NCI-H446 treated with DMSO at 0.1 percent for 48 hours (cell line): ENCODE measurements around the gene GPR183.

Experiments used
- DNase-seq: peaks from one replicate; lab custom pipeline; 2025; lab: John Stamatoyannopoulos, UW

GPR183 gene, protein sequence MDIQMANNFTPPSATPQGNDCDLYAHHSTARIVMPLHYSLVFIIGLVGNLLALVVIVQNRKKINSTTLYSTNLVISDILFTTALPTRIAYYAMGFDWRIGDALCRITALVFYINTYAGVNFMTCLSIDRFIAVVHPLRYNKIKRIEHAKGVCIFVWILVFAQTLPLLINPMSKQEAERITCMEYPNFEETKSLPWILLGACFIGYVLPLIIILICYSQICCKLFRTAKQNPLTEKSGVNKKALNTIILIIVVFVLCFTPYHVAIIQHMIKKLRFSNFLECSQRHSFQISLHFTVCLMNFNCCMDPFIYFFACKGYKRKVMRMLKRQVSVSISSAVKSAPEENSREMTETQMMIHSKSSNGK

DNA sequence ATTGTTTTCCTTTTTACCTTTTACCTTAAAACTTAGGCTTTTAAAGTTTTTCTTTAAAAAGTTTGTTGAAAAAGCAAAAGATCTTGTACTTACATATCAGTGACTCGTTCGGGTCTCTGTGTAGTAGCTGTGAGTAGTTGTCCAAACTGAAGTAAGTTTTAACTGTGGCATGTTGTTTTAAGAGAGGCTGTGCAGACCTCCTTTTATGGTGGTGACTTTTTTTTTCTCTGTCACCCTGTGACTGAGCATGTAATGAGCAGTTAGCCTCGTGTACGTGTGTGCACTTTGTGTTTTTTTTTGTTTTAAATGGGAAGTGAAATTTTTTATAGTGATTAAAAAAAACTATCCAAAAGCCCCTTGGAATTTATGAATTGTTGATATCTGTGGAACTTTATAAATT lies at the start of gene GPR183:
GPR183 (minus strand) TSS at position 153 of the 400 bp plus-strand sequence. CDS start 11,254 bp downstream, outside the sequence.
- no peak for DNase-seq

DNA sequence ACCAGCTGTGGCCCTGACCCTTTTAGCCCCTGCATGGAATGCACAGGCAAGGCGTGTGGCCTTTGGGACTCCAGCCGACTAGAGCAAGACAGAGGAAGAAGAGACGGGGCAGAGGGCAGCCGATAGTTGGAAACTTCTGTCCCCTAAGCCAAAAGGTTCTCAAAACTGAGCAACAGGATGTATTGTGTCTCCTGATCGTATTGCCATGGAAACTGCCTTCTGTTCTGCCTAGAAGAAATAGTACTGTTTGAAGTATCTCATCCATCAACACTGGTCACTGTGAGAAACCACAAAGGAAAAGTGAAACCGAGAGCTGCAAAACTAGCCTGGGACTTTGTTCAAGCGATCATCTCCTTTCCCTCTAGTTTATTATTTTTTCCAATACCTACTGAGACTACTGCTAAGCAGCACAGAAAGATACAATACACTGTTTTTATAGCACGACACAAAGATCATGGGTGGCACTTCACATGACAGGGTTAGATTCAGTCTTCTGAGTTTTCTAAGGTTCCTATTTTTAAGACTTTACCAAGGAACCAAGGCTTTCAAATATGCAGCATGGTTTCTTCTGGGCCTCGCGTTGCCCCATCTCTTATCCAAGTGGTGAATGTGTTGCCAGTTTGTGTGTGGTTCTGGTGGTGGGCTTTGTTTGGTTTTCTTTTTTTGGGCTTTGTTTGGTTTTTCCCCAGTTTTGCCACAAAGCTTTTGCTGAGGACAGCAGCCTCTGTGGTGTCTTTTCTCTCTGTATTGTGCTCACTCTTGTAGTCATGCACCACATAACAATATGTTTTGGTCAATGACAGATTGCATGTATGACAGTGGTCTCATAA lies 49.3 kb upstream of the GPR183 start:
- DNase-seq = no peak

DNA sequence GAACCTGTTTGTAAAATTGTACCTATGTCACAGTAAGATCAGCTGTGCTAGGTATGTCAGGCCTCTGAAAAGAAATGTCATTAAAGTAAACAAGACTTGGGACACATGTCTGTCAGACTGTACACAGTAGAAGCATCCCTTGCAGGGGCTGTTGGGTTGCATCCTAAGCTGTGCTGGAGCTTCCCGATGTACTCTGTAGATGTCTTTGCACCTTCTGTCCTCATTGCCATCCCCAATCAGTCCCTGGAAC lies 48.7 kb upstream of the GPR183 start:
- DNase-seq = no peak

DNA sequence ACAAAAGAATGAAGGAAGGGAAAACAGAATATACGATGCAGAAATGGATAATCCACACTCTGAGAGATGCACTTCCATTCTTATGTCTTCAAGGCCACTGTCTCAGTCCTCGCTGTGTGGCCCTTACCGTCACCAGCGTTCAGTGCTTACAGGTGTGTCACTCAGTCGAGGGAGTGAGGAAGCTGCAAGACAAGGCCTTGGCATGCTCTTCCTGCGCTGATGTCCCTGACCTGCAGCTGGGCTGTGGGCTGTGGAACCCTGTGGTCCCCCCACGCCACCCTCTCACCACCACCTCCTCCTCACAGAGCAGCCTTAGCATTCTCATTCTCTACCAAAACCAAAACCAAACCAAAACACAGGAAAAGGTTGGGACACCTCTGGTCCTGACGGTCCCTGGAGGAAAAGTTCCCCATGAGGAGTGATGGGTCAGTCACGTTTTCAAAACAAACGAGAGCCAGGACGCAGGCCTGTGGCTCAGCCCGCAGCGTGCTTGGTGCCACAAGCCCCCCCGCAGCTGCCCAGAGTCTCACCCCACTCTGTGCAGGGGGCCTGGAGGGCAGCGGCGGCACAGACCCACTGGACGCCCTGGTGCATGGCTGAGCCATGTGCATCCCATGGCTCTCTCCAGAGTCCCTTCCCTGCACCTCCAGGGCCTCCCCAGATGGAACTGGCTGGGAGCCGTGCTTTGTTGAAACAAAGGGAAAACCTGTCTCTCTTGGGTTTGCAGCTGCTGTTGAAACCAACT lies 48.2 kb upstream of the GPR183 start:
- no peak for DNase-seq

DNA sequence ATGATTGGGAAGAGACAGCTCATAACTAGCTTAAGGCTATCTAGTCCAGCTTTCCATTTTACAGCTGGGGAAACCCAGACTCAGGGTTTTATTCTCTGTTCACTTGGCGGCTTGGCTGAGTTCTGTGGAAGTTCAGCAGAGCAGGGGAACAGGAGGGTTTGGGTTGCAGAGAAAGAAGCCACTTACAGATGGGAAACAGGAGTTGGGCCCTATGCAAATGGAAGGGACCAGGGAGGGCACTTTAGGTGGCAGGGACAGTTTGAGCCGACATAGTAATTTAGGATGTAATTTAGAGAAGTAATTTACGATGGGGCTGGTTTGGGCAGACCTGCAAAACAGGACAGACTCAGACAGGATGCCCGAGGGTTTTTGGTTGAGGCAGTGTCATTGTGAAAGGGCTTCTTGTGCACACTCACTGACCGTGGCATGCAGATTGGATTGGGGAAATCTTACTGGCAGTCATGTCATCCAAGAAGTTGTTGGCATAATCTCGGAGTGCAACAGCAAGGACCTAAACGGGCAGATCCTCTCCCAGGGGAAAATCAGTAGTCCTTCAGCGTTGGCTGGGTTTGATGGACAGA lies 47.3 kb upstream of the GPR183 start:
- no peak for DNase-seq

DNA sequence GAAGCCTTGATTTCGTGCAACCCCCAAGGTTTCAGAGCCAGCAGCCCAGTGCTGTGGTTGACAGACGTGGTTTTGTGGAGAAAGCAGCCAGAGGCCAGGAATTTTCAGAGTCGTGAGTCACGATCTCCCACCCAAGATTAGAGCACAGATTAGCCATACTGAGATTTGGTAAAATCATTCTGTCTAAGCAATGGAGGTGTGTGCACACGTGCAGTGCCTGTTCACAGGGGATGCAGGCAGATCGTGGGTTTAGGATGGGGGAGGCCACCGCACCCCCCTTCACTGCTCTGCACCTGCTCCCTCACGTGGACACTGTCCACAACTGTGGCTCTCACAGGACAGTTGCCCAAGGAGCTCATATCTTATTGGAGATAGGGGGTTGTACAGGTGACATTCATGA lies 46.6 kb upstream of the GPR183 start:
- no peak for DNase-seq

DNA sequence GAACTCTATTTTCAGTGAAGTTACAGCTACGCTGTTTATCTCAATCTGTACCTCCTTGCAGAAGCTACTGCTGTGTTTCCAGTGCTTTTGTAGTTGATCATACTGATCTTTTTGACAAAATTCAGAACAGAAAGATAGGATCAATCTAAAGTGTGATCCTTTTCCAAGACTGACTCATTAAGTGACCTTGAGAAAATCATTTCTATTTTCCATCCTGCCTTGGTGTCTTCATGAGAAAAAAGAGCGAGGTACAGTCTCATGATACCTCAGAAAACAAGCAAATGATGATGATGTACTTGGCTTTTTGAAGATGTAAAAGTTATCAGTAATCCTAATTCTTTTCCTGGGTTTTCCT lies 46.0 kb upstream of the GPR183 start:
- no peak for DNase-seq

DNA sequence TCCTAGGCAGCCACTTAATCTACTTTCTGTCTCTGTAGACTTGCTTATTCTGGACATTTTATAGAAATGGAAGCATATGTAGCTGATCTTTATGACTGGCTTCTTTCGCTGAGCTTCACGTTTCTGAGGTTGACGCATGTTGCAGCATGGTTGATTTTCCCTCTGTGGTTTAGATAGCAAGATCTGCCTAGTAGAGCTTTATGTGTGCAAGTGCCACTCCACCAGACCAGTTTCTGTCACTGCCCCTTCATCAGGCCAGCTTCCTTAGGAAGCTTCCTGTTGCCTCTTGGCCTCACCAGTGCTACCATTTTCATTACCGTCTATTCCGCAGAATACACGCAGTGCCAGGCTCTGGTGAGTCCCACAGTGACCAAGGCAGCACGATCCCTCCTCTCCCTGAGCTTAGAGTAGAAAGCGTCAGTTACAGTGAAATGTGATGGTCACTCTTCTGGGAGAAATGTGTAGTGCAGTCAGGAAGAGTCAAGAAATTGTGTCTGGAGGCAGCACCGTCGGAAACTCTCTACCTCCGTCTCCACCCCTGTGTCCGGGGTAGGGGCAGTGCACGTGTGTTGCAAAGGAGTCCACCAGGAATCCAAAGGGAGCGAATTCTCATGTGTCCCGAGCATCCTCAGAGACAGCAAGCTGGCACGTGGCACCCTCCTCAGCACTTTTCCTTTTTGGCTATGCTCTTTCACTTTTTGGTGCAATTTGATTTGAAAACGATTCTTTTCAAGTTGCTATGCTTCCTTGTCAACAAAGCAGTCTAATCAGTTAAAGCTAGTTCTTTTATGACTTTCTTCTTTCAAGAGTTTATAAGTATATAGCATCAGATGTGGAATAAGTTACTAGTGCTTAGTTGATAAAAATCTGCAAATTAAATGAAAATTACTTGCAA lies 45.4 kb upstream of the GPR183 start:
- DNase-seq = no peak

DNA sequence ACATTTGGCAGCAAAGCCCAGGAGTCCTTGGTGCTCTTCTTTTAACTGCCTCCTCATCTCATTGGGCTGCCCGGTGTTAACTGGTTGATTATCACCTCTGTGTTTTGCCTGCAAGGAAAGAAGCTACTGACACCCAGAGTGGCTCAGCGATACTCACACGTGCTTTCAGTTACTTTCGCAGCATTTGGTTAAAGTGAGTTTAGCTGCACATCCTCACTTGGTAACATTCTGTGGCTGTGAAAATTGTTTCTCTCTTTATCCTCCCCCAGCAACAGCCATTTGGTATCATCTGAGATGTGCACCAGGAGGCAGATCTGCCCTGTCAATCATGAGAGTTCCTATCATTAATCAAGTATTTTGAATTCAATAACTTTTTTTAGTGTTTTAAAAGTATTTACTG lies 44.6 kb upstream of the GPR183 start:
- no peak for DNase-seq

DNA sequence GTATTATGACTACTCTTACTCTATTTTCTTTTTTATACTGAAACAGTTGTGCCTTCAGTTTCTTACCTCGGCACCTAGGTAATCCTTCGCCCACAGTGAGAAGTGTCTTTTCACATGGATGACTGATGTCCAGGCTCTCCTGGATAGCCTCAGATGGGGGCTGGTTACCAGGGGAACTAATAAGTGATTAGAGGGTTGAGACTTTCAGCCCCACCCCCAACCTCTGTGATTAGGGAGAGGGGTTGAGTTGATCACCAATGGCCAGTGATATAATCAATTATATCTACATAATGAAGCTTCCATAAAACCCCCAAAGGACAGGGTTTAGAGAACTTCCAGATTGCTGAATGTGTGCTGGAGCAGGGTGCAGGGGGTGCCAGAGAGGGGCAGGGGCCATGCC lies 43.0 kb upstream of the GPR183 start:
- DNase-seq = no peak

DNA sequence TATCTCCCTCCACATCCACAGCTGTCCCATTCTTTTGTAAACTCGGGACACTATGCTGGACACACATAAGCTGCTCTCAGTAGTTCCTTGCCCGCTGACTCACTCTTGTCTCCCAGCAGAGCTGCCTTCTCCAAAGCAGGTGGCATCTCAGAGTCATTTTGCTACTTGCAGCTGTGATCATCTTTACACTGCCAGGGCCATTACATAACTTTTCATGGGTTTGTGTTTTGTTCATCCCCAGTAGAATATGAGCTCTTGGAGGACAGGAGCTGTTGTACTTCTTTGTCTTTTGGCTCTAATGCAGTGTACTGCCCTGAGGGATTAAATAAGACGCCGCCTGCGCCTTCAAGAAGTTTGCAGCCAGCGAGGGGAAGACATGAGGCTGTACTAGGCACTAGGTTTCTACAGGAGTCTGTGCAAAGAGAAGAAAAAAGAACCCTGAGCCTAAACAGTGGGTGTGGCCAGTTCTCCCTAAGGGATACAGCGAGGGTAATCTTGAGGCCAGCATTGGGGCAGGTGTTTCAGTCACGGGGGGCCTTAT lies 40.8 kb upstream of the GPR183 start:
- DNase-seq = no peak

DNA sequence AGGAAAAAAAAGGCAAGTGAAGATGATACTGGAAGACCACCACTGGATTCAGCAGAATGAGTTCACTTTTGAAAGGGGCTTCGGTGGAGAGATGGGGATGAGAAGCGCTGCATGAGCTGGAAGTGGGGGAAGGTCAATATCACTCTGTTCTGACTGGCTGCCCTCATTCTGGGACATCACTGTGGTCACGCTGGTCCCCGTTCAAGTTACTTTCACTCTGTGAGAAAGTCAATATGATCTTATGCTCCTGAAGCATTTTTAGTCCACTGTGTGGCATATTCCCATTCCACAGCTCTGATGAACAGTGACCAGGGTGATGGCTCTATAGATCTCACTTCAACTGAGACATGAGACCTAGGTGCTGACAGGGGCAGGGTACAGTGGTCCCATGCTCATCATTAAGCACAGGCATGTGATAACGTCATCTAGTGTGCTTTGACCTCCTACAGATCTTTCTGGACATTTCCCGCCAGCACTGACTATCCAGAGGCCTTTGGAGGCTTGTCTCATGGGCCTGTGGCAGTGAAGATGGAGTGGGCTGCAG lies 40.2 kb upstream of the GPR183 start:
- no peak for DNase-seq

DNA sequence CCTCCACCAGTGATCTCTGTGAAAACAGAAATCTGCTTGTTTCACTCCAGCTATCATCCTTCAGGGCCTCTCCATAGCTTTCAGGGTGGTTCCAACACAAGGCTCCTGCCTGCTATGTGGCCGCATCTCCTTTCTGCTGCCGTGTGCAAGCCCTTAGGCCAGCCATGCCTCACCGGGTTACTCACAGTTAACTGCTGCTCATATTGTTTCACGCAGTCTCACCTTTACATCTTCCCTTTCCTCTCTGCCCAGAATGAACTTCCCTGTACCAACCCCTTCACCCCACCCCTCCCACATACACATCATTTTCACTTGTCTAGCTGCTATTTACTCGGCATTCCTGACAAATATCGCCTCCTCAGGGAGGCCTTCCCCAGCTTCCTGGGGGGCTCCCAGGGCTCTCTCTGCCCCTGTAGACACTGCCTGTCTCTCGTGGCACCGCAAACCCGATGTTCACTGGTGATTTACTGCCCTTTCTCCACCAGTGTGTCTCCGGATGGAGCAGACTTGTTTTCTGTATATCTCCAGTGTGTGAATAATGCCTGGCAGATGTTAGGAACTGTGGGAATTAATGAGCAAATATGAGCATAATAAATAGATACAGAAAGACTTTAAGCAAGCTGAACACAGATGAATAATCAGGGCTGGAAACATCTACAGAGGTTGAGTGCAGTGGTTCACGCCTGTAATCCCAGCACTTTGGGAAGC lies 39.3 kb upstream of the GPR183 start:
- DNase-seq = no peak

DNA sequence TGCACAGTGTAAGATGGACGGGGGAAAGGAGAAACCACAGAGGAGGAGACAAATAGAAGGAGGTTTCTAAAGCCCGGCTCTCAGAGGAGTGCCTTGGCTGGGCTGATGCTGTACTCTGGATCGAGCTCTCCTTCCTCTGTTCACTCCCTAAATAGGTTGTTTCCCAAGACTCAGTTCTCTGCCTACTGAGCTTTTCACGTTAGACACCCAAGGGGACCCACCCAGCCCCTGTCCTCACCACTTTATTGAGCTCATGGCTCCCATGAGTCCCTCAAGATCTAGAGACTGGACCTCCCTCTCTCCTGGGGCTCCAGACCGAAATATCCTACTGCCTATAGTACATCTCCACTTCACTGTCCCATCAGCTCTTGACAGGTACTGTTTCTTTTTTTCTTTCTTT lies 38.1 kb upstream of the GPR183 start:
- DNase-seq = no peak

DNA sequence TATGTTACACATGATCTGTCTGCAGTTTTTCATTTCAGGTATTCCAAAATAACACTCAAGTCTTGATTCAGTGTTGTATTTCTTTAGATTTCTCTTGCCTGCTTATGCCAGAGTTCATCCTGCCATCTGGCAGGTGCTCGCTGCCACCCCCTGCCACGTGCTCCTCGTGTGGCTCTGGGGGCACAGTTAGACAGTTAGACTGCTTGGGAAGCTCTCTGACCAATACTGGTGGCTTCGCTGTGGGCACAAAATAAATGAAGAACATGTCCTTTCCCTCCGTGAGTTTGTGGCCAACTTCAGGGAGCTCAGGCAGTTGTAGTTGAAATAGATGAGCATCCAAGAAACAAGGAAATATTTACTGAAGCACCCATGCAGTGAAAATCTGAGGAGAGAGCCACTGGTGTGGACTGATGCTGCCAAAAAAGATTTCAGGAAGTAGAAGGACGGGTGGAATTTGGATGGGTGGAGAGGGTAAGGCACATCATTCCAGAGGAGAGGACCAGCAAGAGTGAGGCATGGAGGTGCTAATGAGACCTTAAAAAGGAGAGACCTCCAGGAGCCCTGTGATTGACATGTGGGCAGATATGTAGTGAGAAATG lies 37.5 kb upstream of the GPR183 start:
- DNase-seq = no peak

DNA sequence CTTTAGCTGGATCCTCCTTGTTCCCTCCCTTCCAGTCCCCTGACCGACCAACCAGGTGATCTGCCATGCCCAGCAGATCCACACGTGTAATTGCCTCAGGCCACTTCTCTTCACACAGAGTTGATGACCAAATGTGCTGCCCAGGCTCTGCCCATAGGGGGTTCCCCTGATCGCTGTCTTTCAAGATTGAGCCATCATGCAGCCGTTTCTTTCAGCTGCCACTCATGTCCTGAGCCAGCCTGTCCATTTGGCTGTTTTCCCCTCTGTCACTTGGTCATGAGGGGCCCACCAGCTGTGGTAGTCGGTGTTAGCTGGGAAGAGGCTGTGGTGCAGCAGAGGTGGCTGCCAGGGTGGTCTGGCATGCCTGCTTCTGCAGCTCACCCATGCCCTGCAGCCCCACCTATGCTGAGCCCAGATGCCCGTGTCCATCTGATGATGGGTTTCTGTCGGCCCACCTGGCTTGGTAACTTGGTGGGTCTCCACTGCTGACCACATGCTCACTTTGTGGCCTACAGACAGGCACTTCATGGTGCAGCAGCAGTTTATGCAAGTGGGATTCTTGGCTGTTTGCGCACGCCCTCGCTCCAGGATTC lies 35.6 kb upstream of the GPR183 start:
- no peak for DNase-seq

DNA sequence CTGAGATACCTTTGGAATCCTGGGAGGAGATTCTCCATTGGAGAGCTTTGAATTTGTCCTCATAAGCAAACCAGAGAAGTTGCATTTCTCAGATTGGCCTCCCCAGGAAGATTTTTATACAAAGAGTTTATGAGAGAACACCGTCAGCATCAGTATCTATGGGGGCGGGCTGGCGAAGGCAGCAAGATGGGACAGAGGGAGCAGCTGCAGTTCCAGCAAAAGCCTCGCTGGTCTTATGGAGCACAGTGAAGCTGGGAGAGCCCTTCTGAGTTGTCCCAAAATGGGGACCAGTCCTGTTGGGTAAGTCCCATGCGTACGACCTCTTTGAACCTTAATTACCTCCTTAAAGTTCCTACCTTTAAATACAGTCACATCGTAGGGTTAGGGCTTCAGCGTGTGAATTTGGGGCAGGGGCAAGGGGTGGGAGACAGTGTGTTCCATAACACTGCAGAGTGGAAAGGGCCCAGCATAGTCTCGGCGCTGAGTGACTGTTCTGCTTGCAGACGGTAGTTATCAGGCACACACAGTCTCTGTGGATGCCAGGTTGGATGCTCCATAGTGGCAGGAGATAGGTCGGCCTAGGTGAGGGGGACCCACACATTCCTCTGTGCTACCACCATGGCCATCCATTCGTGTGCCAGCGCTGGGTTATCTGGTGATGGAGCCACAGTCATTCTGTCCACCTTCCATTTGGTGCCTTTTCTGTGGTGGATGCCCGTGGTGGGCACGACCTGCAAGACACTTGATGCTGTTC lies 34.9 kb upstream of the GPR183 start:
- DNase-seq = no peak

DNA sequence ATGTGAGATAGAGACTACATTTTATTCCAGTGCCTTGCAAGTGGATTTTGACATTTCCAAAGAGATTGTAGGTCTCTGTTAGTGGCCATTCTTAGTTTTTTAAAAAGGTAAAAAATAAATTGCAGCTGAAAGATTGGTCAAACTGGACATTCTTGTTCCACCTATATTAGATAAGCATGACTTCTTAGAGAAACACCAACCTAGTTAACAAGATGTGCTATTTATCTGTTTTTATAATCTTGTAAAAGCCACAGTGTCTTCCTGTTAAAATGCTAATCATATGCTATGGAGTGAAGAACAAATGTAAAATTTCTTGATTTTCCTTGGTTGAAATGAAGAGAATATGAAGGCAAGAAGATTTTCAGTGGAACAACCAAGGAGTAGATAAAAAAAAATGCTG lies 33.4 kb upstream of the GPR183 start:
- DNase-seq = no peak
